Esophagus (tissue), 2 donors: ENCODE data around the gene AP2A2. TPM values are rescaled to one million over a fixed set of nuclear protein-coding genes. Genes with fewer than 3 reads are reported as not detected.

ENCODE experiments used
- H3K27ac ChIP-seq, 2 donors: one replicate each; pipeline ENCODE4 v1.5.1; 2013; ENCODE audit warnings: low read depth in 2 of 2, mild to moderate bottlenecking in 2 of 2, inconsistent platforms in 1 of 2, low read length in 1 of 2, moderate library complexity in 1 of 2
- H3K27me3 ChIP-seq, 2 donors: one replicate each; pipeline ENCODE4 v1.6.1; 2013; ENCODE audit warnings: low read length in 2 of 2, control low read depth in 1 of 2, mild to moderate bottlenecking in 1 of 2; ENCODE audit not compliant: insufficient read depth in 2 of 2, control insufficient read depth in 1 of 2
- H3K36me3 ChIP-seq, 2 donors: one replicate each; pipeline ENCODE4 v1.6.1; 2013; ENCODE audit warnings: low read length in 1 of 2; ENCODE audit not compliant: control insufficient read depth in 2 of 2, insufficient read depth in 2 of 2
- H3K4me1 ChIP-seq, 2 donors: one replicate each; pipeline ENCODE4 v1.6.1; 2013; ENCODE audit warnings: low read length in 1 of 2; ENCODE audit not compliant: control insufficient read depth in 2 of 2, insufficient read depth in 2 of 2
- H3K4me3 ChIP-seq, 2 donors: one replicate each; pipeline ENCODE4 v1.5.1; 2013; ENCODE audit warnings: low read length in 2 of 2, mild to moderate bottlenecking in 2 of 2, low read depth in 1 of 2, moderate library complexity in 1 of 2
- H3K9me3 ChIP-seq, 2 donors: one replicate each; pipeline ENCODE4 v1.6.1; 2013; ENCODE audit warnings: mild to moderate bottlenecking in 2 of 2, low read depth in 1 of 2, low read length in 1 of 2, moderate library complexity in 1 of 2; ENCODE audit not compliant: control insufficient read depth in 2 of 2, insufficient read depth in 1 of 2
- WGBS, 2 donors: extraction: QIAGEN DNeasy Blood & Tissue Kit; methylation state at CpG; one replicate each; pipeline ENCODE4 v1.1.7; 2013; 5-methylcytosine and 5-hydroxymethylcytosine counted together
- polyA plus RNA-seq, 2 donors: library from polyadenylated mRNA; stranded (reverse); fragments of 200-250 nt; gene quantifications; one replicate each; pipeline ENCODE4 v1.2.3, GENCODE V29; 2013
- donor health status: healthy with polysubstance abuse.
- donor health status: Bipolar disorder and iron deficiency.

AP2A2 gene
- polyA plus RNA-seq, 2 donors: 17.3 to 20.2 TPM

DNA sequence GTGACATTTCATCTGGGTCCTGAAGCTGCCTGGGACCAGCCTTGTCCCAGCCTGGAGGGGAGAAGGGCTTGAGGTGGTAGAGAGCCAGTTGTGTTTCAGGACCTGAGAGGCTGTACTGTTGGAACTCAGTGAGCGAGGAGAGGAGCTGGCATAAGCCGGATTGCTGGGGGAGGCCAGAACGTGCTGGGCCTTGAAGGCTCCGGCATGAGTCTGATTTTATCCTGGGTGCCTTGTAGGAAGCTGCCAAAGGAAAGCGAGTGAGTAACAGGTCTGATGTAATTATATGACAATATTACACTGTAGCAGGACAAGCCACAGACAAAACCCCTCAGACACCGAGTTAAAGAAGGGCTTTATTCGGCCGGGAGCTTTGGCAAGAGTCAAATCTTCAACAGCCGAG lies 17.2 kb downstream of the AP2A2 start:
- H3K27me3 ChIP-seq: no peaks in the 10 kb centered on the region
- H3K27ac ChIP-seq: no peak overlapping the region
- no peak overlapping the region for H3K4me3 ChIP-seq
- peaks cover 0 to 3% of the 10 kb centered on the region in 2 donors for H3K4me1 ChIP-seq
- H3K36me3 ChIP-seq: peaks cover 0 to 8% of the 10 kb centered on the region in 2 donors
- no peaks in the 10 kb centered on the region for H3K9me3 ChIP-seq
- 71 to 75% methylated on average over 9 of the region's 9 CpGs for WGBS, 2 donors

DNA sequence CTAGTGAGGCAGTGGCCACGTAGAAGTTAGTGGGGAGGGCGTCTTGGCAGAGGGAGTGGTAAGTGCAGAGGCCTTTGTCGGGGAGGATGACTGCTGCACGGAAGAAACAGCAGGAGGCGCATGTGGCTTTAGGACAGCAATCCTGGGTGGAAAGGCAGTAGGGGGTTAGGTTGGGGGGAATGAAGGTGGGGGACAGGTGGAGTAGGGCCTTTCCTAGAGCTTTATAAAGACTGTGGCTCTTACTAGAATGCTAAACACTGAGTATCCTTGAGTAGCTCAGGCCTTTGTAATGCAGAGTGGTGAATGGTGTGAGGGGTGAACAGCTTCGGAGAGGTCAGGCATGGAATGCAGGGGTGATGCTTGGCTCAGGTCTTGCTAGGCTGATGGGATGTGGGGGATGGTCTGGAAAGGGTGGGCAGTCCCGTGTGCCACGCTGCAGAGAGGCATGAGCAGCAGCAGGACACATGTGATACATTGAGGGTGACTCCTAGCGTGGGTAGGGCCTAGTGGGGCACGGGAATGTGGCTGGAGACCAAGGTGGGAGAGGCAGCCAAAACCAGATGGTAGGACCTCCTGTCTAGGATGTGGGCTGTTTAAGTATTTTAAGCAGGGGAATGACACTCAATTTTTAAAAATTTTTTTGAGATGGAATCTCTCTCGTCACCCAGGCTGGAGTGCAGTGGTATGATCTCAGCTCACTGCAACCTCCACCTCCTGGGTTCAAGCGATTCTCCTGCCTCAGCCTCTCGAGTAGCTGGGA lies 19.2 kb downstream of the AP2A2 start:
- Histone ChIP-seq H3K4me1 (peaks cover 0 to 3% of the 10 kb centered on the region in 2 donors), H3K4me3 (no peak overlapping the region), H3K27ac (no peak overlapping the region), H3K9me3 (no peaks in the 10 kb centered on the region), H3K27me3 (no peaks in the 10 kb centered on the region), H3K36me3 (peaks cover 0 to 8% of the 10 kb centered on the region in 2 donors)
- 74 to 87% methylated on average over 13 of the region's 13 CpGs for WGBS, 2 donors

DNA sequence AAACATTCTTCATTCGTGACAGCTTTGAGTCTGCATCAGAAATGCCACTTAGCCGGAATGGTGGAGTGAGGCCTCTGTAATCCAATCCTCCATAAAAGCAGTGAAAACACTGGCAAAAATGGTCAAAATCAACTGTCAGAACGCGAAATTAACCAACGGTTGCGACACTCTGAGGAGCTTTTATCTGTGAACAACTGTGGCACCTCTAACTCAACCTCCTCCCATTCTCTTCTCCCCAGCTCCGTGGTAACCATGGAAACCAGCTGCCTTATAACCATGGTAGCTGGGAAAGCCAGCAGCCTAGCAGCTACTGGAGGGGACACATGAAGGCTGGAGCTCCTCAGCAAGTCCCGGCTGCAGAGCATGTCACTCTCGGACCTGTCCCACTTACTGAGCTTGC lies 20.3 kb downstream of the AP2A2 start:
- Histone ChIP-seq H3K4me3 (no peak overlapping the region), H3K9me3 (no peaks in the 10 kb centered on the region), H3K4me1 (peaks cover 0 to 3% of the 10 kb centered on the region in 2 donors), H3K36me3 (peaks cover 0 to 8% of the 10 kb centered on the region in 2 donors), H3K27me3 (no peaks in the 10 kb centered on the region), H3K27ac (no peak overlapping the region)
- 76 to 86% methylated on average over 9 of the region's 9 CpGs for WGBS, 2 donors

DNA sequence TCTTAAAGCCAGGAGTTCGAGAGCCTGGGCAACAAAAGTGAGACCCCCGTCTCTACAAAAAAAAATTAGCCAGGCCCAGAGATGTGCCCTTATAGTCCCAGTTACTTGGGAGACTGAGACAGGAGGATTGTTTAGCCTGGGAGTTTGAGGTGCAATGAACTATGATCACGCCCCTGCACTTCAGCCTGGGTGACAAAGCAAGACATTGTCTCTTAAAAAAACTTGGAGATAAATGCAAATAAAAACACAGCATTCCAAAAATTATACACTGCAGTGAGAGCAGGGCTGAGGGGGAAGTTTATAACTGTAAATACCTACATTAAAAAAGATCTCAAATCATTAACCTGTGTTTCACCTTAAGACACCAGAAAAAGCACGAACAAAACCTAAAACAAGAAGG lies 22.1 kb downstream of the AP2A2 start:
- 86 to 96% methylated on average over 4 of the region's 4 CpGs for WGBS, 2 donors
- no peaks in the 10 kb centered on the region for H3K9me3 ChIP-seq
- no peaks in the 10 kb centered on the region for H3K27me3 ChIP-seq
- H3K4me3 ChIP-seq: no peak overlapping the region
- peaks cover 0 to 8% of the 10 kb centered on the region in 2 donors for H3K36me3 ChIP-seq
- H3K27ac ChIP-seq: no peak overlapping the region
- peaks cover 0 to 3% of the 10 kb centered on the region in 2 donors for H3K4me1 ChIP-seq

DNA sequence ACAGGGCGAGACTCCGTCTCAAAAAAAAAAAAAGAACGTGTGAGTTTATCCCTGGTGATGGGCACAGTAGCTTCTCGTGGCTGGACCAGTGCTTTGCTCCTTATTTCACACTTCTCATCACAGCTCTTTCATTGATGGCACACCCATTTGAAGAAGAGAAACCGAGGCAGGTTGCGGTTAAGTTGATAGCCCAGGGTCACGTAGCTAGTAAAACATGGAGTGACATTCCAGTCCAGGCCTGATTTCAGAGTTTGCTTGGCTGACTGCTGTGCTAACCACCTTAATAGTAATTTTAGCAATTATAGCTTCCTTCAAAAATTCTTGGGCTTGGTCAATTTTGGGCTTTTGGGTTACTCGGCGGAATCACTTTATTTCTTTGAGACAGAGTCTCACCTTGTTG lies 25.8 kb downstream of the AP2A2 start:
- Histone ChIP-seq H3K36me3 (no peaks in the 10 kb centered on the region), H3K27ac (no peak overlapping the region), H3K27me3 (no peaks in the 10 kb centered on the region), H3K4me3 (no peak overlapping the region), H3K9me3 (no peaks in the 10 kb centered on the region), H3K4me1 (peaks cover 0 to 9% of the 10 kb centered on the region in 2 donors)
- WGBS, 2 donors: 93 to 95% methylated on average over 9 of the region's 9 CpGs

DNA sequence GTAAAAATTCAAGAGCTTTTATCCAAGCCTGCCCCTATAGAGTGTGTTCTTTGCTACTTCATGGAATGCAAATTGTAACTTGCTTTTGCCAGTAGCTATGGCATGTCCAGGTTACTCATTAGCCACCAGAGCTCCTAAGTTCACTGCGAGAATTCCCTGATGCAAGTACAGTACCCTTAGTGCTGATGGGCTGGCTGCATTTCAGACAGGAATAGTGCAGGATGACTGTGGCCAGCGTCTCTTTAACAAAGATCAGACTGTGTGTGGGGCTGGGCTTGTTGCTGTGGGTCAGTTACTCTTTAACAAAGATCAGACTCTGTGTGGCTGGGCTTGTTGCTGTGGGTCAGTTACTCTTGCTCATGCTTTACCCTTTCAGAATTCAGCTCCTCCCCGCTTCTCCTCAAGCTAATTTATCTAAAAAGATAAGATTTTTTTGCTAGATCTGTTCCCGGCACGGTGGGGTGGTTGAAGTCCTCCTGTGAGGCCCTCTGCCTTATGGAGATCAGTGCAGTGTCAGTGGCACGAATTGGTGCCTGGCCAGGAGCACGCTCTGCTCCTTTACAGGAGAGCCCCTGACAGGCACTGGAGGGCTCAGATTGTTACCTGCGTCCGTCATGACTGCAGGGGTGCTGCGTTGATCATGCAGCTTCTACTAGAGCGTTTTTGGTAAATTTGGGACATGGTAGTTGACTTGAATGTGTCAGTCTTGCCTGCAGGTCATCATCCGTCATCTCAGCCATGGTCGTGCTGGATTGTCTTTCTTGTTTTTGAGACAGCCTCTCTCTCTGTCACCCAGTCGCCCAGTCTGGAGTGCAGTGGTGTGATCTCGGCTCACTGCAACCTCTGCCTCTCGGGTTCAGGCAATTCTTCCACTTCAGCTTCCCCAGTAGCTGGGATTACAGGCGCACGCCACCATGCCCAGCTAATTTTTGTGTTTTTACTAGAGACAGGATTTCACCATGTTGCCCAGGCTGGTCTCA lies 27.0 kb downstream of the AP2A2 start:
- 65 to 88% methylated on average over 18 of the region's 18 CpGs for WGBS, 2 donors

DNA sequence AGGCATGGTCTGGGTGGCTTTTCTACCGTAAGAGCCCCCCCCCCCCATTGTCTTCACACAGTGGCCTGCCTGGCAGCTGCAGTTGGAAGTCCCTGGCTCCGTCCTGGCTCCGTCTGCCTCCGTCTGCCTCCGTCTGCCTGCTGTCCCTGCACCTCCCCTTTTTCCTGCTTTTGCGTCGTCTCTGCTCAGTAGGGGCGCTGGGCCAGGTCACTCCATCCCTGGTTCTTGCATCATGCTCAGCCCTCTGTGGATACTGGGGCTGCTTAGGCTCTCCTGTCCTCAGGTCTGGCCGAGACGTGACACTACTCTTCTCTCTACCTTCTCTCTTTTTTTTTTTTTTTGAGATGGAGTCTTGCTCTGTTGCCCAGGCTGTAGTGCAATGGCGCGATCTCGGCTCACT lies 27.8 kb downstream of the AP2A2 start:
- Histone ChIP-seq H3K9me3 (no peaks in the 10 kb centered on the region), H3K27ac (no peak overlapping the region), H3K36me3 (no peaks in the 10 kb centered on the region), H3K27me3 (no peaks in the 10 kb centered on the region), H3K4me1 (peaks cover 4 to 16% of the 10 kb centered on the region in 2 donors), H3K4me3 (no peak overlapping the region)
- 81 to 86% methylated on average over 13 of the region's 13 CpGs for WGBS, 2 donors

More for the DNA sequence above, 27.0 kb downstream of the AP2A2 start:
- H3K4me3 ChIP-seq: no peak overlapping the region
- H3K9me3 ChIP-seq: no peaks in the 10 kb centered on the region
- no peak overlapping the region for H3K27ac ChIP-seq
- peaks cover 4 to 16% of the 10 kb centered on the region in 2 donors for H3K4me1 ChIP-seq
- no peaks in the 10 kb centered on the region for H3K27me3 ChIP-seq
- H3K36me3 ChIP-seq: no peaks in the 10 kb centered on the region

DNA sequence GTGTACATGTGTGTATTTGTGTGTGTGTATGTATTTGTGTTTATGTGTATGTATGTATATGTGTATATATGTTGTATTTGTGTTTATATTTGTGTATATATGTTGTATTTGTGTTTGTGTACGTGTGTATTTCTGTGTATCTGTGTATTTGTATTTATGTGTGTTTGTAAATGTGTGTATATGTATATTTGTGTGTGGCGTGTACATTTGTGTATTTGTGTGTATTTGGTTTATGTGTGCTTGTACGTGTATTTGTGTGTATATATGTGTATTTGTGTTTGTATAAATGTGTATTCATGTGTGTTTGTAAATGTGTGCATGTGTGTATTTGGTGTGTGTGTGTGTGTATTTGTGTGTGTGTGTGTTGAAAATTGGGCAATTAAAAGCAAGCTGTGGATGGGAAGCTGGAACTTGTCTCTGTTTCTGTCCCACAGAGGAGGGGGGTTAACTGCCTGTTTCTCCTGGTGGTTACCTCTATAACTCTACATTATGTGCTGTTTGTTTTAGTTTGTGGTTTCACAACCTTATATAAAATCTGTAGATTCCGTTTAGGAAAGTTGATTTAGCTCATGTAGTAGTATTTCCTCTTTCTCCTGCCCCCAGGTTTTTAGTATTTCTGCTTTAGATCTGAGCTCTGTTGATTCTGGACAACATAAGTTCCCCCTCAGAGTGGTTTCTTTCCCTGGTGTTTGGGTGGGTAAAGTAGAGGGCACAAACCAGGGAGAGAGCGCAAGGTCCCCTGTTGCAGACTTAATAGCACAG lies 28.9 kb downstream of the AP2A2 start:
- Histone ChIP-seq H3K36me3 (peaks cover 0 to under 1% of the 10 kb centered on the region in 2 donors), H3K4me3 (no peak overlapping the region), H3K27me3 (no peaks in the 10 kb centered on the region), H3K4me1 (peaks cover 4 to 20% of the 10 kb centered on the region in 2 donors), H3K9me3 (no peaks in the 10 kb centered on the region), H3K27ac (no peak overlapping the region)
- WGBS, 2 donors: 78 to 80% methylated on average over 5 of the region's 5 CpGs
